Neural progenitor cell (in vitro differentiated cells): Measurements from ENCODE around the gene KNL1. TPM values are rescaled to one million over a fixed set of nuclear protein-coding genes. Genes with fewer than 3 reads are reported as not detected.
A peak's percentile ranks its signal among the peaks of the same experiment; 100 is the strongest.

ENCODE experiments used
- DNase-seq: peaks from one replicate; pipeline ENCODE4 v3.0.0-alpha.2; 2016; ENCODE audit warnings: low spot score
- H2AFZ ChIP-seq: fragments of 200-600 bp; sonication (generic); replicated peaks from 2 replicates; pipeline ENCODE4 v1.6.1; 2016; ENCODE audit warnings: antibody characterized with exemption
- H3F3A ChIP-seq: fragments of 200-600 bp; sonication (generic); 2 replicates; pipeline ENCODE4 v1.6.1; 2016; ENCODE audit warnings: antibody characterized with exemption, low read depth
- H3K27ac ChIP-seq: fragments of 200-600 bp; sonication (generic); 2 replicates; pipeline ENCODE4 v1.5.1; 2016; ENCODE audit warnings: mild to moderate bottlenecking
- H3K27me3 ChIP-seq: fragments of 200-600 bp; sonication (generic); 2 replicates; pipeline ENCODE4 v1.6.1; 2016; ENCODE audit warnings: mild to moderate bottlenecking, moderate library complexity
- H3K36me3 ChIP-seq: fragments of 200-600 bp; sonication (generic); 2 replicates; pipeline ENCODE4 v1.5.1; 2016
- H3K4me1 ChIP-seq: fragments of 200-600 bp; sonication (generic); 2 replicates; pipeline ENCODE4 v1.6.1; 2016; ENCODE audit warnings: mixed run types
- H3K4me2 ChIP-seq: fragments of 200-600 bp; sonication (generic); 2 replicates; pipeline ENCODE4 v1.6.1; 2016
- H3K4me3 ChIP-seq: fragments of 200-600 bp; sonication (generic); 2 replicates; pipeline ENCODE4 v1.5.1; 2016
- H3K79me2 ChIP-seq: fragments of 200-600 bp; sonication (generic); 2 replicates; pipeline ENCODE4 v1.6.1; 2016; ENCODE audit warnings: low read depth
- H3K9ac ChIP-seq: fragments of 200-600 bp; sonication (generic); 2 replicates; pipeline ENCODE4 v1.6.1; 2016
- H3K9me3 ChIP-seq: fragments of 200-600 bp; sonication (generic); 2 replicates; pipeline ENCODE4 v1.5.1; 2016; ENCODE audit warnings: low read depth
- H4K20me1 ChIP-seq: fragments of 200-600 bp; sonication (generic); 2 replicates; pipeline ENCODE4 v1.6.1; 2016; ENCODE audit warnings: low read depth
- H3K27ac Mint-ChIP-seq: 3 replicates; pipeline ENCODE4 v1.8.0; 2021; ENCODE audit warnings: mixed read lengths
- H3K27me3 Mint-ChIP-seq: 2 replicates; pipeline ENCODE4 v1.8.0; 2022; ENCODE audit warnings: low read depth, mild to moderate bottlenecking, inconsistent platforms, moderate library complexity, mixed read lengths; ENCODE audit not compliant: insufficient read depth
- H3K36me3 Mint-ChIP-seq: 3 replicates; pipeline ENCODE4 v1.8.0; 2021; ENCODE audit warnings: mixed read lengths
- H3K4me1 Mint-ChIP-seq: 3 replicates; pipeline ENCODE4 v1.8.0; 2021; ENCODE audit warnings: mixed read lengths
- H3K4me3 Mint-ChIP-seq: 3 replicates; pipeline ENCODE4 v1.8.0; 2021; ENCODE audit warnings: mild to moderate bottlenecking, moderate library complexity, mixed read lengths
- H3K9me3 Mint-ChIP-seq: 3 replicates; pipeline ENCODE4 v1.8.0; 2020; ENCODE audit warnings: mixed read lengths
- CTCF ChIP-seq: fragments of 200-600 bp; sonication (generic); IDR thresholded peaks from 2 replicates; pipeline ENCODE4 v1.5.1; 2017; ENCODE audit warnings: antibody characterized with exemption, mild to moderate bottlenecking
- EZH2 ChIP-seq: fragments of 200-600 bp; sonication (generic); IDR thresholded peaks from 2 replicates; pipeline ENCODE4 v1.6.1; 2017; ENCODE audit warnings: antibody characterized with exemption, mild to moderate bottlenecking, moderate library complexity
- EZH2phosphoT487 ChIP-seq: fragments of 200-600 bp; sonication (generic); IDR thresholded peaks from 2 replicates; pipeline ENCODE4 v1.6.1; 2017; ENCODE audit warnings: antibody characterized with exemption
- total RNA-seq: library from RNA; depleted of rRNA; stranded (reverse); fragments of >200 nt; gene quantifications from 2 replicates; pipeline ENCODE4 v1.2.3, GENCODE V29; 2015; ENCODE audit warnings: low replicate concordance

The KNL1 gene
- total RNA-seq, 1 donor from 2014 or later = 125 TPM

- Histone ChIP-seq H3K9me3 (no peaks in the 10 kb centered on the region), H3K4me1 (peaks cover 2% of the 10 kb centered on the region), H3K79me2 (peaks cover 6% of the 10 kb centered on the region), H3K27ac (no peak overlapping the region), H3F3A (peaks cover 3% of the 10 kb centered on the region), H4K20me1 (no peaks in the 10 kb centered on the region), H3K4me2 (no peak overlapping the region), H2AFZ (no peak overlapping the region), H3K27me3 (no peaks in the 10 kb centered on the region), H3K36me3 (no peaks in the 10 kb centered on the region), H3K9ac (no peak overlapping the region), H3K4me3 (no peak overlapping the region)
- Mint-ChIP-seq H3K9me3 (no peaks in the 10 kb centered on the region), H3K4me1 (peaks cover 21% of the 10 kb centered on the region), H3K4me3 (peak overlapping the region; percentile 38), H3K36me3 (peaks cover 4% of the 10 kb centered on the region), H3K27me3 (peaks cover 2% of the 10 kb centered on the region), H3K27ac (no peak overlapping the region)
- TF ChIP-seq EZH2 (no peak), CTCF (no peak), EZH2phosphoT487 (no peak)
- DNase-seq = no peak
Measured at GRCh38 chr15:40562691-40563090, 31.4 kb upstream of the KNL1 start.

- H3K4me1 ChIP-seq = peaks cover 2% of the 10 kb centered on the region
- no peaks in the 10 kb centered on the region for H4K20me1 ChIP-seq
- H3K27me3 Mint-ChIP-seq = no peaks in the 10 kb centered on the region
- H3K9me3 Mint-ChIP-seq = no peaks in the 10 kb centered on the region
- H3K9ac ChIP-seq = no peak overlapping the region
- no peaks in the 10 kb centered on the region for H3K9me3 ChIP-seq
- H3K36me3 Mint-ChIP-seq = peaks cover 4% of the 10 kb centered on the region
- TF ChIP-seq EZH2 (no peak), EZH2phosphoT487 (no peak), CTCF (no peak)
- H3K4me3 ChIP-seq = no peak overlapping the region
- H3K4me1 Mint-ChIP-seq = peaks cover 24% of the 10 kb centered on the region
- peaks cover 6% of the 10 kb centered on the region for H3K79me2 ChIP-seq
- no peak overlapping the region for H2AFZ ChIP-seq
- peaks cover 3% of the 10 kb centered on the region for H3F3A ChIP-seq
- no peak overlapping the region for H3K4me2 ChIP-seq
- no peak overlapping the region for H3K27ac Mint-ChIP-seq
- no peaks in the 10 kb centered on the region for H3K36me3 ChIP-seq
- H3K27me3 ChIP-seq = no peaks in the 10 kb centered on the region
- no peak for DNase-seq
- H3K27ac ChIP-seq = no peak overlapping the region
- peak overlapping the region; percentile 77 for H3K4me3 Mint-ChIP-seq
Measured at GRCh38 chr15:40563426-40563825, 30.6 kb upstream of the KNL1 start.

- peaks cover 11% of the 10 kb centered on the region for H3K79me2 ChIP-seq
- peak; percentile 98 for DNase-seq
- Mint-ChIP-seq H3K4me1 (peaks cover 30% of the 10 kb centered on the region), H3K9me3 (no peaks in the 10 kb centered on the region), H3K36me3 (peaks cover 4% of the 10 kb centered on the region), H3K27ac (peak within 1 kb of the TSS; percentile 68), H3K27me3 (no peaks in the 10 kb centered on the region), H3K4me3 (peak within 1 kb of the TSS; percentile 97)
- H3K27me3 ChIP-seq = no peaks in the 10 kb centered on the region
- TF ChIP-seq CTCF (no peak), EZH2phosphoT487 (no peak), EZH2 (no peak)
- H3K9me3 ChIP-seq = no peaks in the 10 kb centered on the region
- H2AFZ ChIP-seq = peak within 1 kb of the TSS; percentile 87
- H4K20me1 ChIP-seq = no peaks in the 10 kb centered on the region
- peaks cover 2% of the 10 kb centered on the region for H3K4me1 ChIP-seq
- no peak within 1 kb of the TSS for H3K27ac ChIP-seq
- H3F3A ChIP-seq = peaks cover 6% of the 10 kb centered on the region
- peak within 1 kb of the TSS; percentile 82 for H3K4me2 ChIP-seq
- peak within 1 kb of the TSS; percentile 43 for H3K9ac ChIP-seq
- H3K36me3 ChIP-seq = no peaks in the 10 kb centered on the region
- H3K4me3 ChIP-seq = peak within 1 kb of the TSS; percentile 78
Measured at GRCh38 chr15:40564591-40565332, 29.3 kb upstream of the KNL1 start, which contains the start of gene CCDC32. CCDC32 (minus strand) TSS chr15:40565042; CDS start chr15:40563015, 2,027 bp downstream.
